GM21619 (cell line): ENCODE results near the gene KRT40.

Experiments
- ATAC-seq: cut with Tn5 transposase; IDR thresholded peaks from one replicate; pipeline ENCODE4 v1.9.1; 2021; ENCODE audit not compliant: unreplicated experiment

The KRT40 gene

DNA sequence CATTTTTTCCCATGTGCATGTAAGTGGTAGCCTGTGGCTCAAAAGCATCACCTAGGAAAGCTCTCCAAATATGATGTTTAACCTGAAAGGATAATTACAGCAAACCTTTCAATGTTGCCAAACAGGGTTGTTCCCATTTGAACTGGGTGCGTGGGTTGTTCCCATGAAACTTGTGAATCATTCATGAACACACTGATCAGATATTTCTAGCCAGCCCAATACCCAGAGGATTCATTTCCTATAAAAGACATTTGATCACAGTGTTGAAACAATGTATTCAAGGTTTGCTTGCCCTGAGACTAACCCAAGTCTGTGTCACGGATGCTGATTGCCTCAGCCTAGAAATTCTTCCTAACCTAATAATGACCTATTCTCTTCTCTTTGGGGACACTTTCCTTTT, 30.2 kb downstream of the KRT40 start:
- ATAC-seq, result no peak

DNA sequence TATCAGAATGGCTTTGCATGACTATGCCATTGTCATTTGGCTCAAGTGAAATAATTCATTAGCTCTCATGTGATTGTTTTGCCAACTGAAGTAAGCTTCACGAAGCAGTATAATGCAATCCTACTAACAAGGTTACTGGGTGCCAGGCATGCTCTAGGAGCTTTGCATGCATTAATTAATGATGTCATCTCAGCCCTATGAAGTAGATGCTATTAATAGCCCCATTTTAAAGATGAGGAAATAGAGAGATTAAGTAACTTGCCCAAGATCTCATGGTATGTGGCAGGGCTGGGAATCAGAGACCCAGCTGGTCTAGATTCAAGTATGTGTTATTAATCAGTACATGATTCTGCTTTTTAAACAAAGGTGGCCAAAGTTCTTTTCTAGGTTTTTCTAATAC, 31.5 kb downstream of the KRT40 start:
- no peak for ATAC-seq

DNA sequence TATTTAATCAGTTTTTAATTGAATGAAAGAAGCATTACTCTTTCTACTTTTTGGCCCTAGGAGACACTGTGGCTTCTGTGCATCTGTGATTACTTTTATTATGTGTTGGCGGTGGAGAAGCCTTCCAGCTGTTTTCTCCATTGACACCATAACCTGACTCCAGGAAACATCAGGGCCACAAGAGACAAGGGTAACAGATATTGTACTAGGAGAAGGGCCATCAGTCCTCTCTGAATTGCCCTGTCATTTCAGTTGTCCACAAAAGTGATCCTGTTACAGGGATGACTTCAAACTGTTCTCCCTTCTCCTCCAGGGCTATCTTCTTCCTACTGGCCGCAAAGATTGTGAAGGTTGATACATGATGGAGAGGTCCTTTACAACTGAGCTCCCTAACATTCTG, 32.0 kb downstream of the KRT40 start:
- no peak for ATAC-seq

DNA sequence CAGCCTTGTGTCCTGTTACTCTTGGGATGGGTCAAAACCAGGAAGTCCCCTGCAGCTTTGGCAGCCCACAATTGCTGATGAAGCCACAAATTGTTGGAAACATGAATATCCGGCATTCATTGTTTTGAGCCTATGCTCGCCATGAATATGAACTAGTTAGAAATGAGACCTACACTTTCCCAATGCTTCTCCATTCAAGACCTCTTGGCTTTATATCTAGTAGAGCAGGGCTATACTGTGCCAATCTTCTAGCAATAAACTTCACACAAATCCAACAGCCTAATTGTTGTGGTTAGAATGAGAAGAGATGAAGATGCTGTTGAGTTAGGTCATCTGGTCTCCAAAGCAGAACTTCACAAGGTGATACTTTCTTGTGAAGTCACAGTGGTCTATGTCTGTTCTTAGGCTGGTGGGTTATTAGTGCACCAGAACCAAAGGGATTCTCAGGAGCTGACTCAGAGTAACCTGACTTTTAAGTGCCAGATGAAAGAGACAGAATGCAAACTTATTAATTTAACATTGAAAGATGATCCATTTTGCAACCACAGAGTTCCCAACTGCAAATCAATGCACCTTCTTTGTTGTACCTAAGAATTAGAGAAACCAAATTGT, 33.0 kb downstream of the KRT40 start:
- ATAC-seq, result no peak

DNA sequence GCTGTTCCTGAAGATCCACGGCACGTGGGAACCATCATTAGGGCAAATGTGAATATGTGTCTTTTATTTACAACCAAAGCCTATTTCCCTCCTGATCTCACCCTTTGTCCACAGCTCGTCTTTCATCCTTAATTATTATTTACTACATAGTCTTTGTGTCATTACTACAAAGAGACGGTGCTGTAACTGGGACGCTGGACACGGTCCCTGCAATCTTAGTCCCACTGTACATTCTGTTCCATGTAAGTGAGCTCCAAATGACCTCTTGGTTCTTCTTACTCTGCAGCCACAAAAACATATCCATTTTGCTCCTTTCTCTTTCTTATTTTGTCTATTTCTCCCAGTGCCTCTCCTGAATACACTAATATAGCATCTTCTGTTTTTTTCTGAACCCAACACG, 34.0 kb downstream of the KRT40 start:
- no peak for ATAC-seq

DNA sequence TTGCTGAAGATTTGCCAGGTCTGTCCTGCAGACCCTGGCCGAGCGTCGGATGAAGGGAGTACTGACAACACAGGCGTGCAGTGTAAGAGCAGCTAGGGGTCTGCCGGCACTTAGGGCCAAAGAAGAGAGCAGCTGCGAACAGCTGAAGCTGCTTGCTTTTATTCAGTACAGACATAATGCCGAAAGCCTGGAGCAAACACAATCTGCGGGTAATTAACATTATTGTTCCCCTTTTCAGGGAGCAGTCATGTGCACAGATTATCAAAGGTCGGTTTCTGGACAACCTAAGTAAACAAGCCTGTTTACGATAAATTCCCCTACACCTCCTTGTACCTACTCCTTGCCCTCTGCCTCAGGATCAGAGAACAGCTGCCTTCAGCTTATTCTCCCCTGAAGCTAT, 34.7 kb downstream of the KRT40 start:
- ATAC-seq, result no peak

DNA sequence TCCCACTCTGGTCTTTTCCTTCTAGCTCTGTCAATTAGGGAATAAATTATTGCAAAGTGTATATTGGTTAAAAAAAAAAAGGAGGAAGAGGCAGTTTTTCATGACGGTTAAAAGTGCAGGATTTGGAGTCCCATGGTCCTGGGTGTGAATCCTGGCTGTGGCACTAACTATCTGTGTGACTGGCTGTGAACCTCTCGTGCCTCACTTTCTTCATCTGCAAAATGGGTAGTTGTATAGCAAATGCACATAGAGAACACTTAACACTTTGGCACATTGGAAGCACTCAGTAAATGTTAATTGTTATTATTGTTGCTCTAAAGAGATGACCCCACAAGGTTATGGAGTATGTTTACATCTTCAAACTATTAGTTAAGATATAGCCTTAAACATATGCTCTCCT, 36.2 kb downstream of the KRT40 start:
- ATAC-seq, result no peak

DNA sequence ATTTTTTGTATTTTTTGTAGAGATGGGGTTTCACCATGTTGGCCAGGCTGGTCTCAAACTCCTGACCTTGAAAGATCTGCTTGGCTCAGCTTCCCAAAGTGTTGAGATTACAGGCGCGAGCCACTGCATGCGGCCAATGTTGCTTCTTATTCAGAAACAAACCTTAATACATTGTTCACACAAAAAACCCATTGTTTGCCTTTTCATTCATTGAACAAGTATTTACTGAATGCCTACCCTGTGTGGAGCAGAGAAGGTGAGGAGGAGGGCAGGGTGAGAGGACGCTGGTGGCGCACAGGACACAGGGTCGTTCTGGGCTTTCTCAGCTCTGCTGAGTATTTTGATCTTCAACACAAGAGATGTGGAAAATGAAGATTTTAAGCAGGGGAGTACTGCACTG, 38.7 kb downstream of the KRT40 start:
- no peak for ATAC-seq

DNA sequence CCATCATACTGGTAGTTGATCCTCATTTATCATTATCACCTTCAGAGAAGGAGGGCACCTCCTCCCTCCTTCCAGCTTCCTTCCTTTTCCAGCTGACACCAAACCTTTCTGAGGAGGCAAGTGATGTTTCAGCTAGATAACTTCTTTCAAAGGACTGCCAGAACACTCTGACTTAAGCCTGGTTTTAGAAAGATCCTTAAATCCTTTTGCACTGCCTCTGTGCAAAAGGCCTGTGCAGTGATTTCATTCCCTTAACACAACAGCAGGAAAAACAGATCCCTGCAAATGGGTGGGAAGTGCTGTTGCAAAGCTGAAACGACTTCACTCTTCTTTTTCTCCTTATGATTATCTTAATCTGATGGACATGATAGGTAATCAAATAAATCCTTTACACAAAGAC, 39.6 kb downstream of the KRT40 start:
- ATAC-seq, result no peak

DNA sequence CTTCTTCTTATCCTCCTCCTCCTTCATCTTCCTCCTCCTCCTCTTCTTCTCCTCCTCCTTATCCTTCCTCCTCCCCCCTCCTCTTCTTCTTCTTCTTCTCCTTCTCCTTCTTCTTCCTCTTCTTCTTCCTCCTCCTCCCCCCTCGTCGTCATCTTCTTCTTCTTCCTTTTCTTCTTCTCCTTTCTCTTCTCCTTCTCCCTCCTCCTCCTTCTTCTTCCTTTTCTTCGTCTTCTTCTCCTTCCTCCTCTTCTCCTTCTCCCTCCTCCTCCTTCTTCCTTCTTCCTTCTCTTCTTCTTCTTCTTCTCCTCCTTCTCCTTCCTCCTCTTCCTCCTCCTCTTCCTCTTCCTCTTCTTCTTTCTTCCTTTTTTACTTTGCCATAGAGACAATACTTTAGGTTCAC, 41.6 kb downstream of the KRT40 start:
- ATAC-seq, result no peak

DNA sequence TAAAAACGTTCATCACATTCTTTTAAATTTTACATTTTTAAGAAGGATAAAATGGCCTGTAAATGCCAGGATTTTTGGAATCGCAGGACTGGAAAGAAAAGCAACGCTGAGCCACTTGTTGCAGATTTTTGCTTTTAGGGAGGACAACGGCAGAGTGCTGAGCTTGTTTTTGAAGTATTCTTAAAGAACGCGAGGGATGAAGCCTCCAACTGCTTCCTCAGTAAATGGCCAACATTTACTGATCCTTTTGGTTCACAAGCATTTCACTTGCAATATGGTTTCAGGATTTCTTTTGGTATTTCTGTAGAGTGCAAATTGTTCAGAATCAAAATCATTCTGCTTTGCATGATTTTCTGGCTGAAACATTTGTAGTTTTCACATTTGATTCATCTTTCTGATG, 43.9 kb downstream of the KRT40 start:
- no peak for ATAC-seq

DNA sequence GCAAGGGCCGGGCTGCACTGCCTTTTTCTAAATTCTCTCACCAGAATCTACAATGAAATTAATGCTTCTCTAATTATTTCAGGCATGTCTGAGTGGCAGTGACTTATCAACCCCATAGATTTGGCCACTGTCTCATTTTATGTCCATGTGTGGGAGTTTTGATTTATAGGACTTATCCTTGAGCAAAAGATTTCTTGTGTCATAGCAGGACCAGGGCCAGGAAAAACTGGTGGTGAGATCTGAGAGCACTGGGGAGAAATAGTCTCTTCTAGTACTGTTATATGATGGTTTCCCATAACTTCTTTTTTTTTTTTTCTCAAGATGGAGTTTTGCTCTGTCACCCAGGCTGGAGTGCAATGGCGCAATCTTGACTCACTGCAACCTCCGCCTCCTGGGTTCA, 45.1 kb downstream of the KRT40 start:
- ATAC-seq, result no peak

DNA sequence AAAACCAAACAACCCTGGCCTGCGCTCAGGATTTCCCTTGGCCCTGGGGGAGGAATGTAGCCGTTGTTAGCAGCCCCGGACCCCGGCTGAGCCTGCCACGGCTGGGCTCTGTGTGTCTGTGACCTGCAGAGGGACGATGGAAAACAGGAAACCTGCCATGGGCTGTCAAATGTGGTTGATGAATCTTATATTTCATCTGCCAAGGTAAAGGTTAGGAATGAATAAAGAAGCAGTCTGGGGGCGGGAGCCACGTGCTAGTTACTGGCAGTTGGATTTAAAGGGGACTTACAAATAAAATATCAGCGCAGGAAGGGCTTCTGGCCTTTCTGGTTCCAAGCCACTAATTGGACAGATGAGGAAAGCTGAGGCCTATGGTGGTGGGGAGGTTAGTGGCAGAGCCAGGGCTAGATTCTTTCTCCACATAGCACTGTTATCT, 46.7 kb downstream of the KRT40 start, which contains the start of gene KRT23:
Gene KRT23 (minus strand): TSS at position 263 of the 436 bp plus-strand sequence. CDS start 1,043 bp downstream, outside the sequence.
- no peak for ATAC-seq

DNA sequence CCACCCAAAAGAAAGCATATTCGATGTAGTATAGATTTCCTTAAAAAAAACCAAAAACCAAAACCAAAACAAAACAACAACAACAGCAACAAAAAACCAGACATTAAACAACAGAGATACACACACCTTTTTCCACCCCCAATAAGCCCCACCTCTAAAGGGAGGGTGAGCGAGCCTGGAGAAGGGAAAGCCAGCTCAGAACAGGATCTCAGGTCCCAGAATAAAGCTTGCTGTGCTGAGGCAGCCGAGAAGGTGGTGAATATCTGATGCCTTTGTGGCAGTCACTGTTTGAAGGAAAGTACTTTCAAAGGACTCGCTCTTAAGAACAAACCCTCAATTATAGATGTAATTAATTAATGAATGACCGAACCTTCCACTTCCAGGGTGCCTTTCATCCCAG, 47.1 kb downstream of the KRT40 start:
- no peak for ATAC-seq

DNA sequence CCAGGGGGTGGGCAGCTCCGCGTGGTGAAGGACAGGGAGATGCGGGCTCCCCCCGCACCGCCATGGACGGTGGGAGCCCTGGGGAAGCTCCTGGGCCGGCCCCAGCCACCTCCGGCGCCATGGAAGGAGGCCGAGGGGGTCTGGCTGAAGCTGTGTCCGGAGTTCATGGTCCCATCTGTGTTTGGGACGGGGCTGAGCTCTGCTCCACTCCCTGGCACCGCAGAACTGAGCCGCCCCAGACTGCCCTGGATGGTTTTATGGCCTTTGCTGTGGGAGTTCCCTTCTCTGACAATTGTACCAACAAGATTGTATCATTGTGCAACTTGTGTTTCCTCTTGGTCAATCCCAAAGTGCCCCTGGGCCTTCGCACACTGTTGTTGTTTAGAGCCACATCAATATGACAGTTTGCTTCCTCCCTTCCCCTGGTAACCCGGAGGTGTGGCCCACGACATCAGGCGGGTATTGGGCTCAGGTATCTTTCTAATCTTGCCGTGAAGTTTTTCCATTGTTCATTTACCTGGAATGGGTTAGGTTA, 47.6 kb downstream of the KRT40 start:
- no peak for ATAC-seq

DNA sequence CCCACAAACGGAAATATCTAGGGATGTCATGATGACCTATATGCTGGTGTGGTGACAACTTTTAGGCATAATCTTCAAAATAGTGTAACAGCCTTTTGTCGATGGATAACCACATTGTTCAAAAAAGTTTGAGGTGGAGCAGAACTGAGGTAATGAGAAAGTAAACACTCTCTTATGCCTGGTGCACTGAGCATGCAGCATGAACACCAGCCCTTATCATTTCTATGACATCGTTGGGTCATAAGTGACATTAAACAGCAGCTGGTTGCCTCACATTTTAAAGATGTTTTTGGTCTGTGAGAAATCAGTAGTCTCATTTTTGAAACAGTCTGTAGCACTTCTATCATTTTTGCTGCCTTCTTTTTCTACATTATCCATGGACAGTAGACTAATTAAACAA, 48.5 kb downstream of the KRT40 start:
- ATAC-seq, result no peak

DNA sequence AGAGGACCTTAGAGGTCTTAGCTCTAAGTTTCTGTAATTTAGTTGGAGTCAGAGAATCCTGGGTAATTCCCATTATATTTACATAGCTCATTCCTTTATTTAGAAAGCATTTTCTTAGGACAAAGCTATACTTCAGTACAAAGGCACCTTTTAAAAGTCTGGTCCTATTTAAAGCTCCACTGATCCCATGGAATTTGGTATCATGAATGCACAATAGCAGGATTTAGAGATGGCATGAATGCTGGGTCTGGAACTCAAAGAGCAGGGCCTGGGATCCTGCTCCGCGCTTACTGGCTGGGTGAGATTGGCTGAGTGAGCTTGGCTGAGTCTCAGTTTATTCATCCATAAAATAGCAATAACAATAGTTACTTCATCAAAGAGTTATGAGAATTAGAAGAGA, 51.5 kb downstream of the KRT40 start:
- no peak for ATAC-seq

DNA sequence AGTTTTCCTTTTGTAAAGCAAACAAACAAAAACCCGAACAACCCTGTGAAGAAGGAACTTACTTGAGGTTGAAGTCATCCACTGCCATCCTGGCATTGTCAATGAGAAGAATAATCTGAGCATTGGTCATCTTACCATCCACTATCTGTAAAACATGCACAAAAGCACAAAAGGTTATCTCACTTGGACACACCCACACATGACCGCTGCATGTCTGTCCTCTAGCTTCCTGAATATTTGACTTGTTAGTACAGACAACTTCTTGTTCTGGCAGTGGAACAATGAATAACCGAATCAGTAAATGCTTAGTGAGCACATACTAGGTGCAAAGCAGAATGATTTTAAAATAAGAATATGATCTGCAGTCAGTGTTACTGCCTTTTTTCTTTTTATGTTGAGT, 52.8 kb downstream of the KRT40 start:
- ATAC-seq, result no peak
